NB4 (cell line): Measurements from ENCODE around the gene TNFAIP2.

Experiments
- MAX ChIP-seq: IDR thresholded peaks from 2 replicates; pipeline ENCODE4 v1.6.1; 2011; ENCODE audit warnings: low read depth, low read length
- MYC ChIP-seq: IDR thresholded peaks from 2 replicates; pipeline ENCODE4 v1.6.1; 2011; ENCODE audit warnings: low read depth, low read length
- POLR2A ChIP-seq: IDR thresholded peaks from 2 replicates; pipeline ENCODE4 v1.6.1; 2011; ENCODE audit warnings: mild to moderate bottlenecking; ENCODE audit not compliant: insufficient read length; ENCODE audit errors: extremely low read depth
- TF ChIP-seq, protein P1 (sequence below): IDR thresholded peaks from one replicate; pipeline ENCODE4 v1.5.1; 2012; ENCODE audit warnings: low read depth, low read length

DNA sequence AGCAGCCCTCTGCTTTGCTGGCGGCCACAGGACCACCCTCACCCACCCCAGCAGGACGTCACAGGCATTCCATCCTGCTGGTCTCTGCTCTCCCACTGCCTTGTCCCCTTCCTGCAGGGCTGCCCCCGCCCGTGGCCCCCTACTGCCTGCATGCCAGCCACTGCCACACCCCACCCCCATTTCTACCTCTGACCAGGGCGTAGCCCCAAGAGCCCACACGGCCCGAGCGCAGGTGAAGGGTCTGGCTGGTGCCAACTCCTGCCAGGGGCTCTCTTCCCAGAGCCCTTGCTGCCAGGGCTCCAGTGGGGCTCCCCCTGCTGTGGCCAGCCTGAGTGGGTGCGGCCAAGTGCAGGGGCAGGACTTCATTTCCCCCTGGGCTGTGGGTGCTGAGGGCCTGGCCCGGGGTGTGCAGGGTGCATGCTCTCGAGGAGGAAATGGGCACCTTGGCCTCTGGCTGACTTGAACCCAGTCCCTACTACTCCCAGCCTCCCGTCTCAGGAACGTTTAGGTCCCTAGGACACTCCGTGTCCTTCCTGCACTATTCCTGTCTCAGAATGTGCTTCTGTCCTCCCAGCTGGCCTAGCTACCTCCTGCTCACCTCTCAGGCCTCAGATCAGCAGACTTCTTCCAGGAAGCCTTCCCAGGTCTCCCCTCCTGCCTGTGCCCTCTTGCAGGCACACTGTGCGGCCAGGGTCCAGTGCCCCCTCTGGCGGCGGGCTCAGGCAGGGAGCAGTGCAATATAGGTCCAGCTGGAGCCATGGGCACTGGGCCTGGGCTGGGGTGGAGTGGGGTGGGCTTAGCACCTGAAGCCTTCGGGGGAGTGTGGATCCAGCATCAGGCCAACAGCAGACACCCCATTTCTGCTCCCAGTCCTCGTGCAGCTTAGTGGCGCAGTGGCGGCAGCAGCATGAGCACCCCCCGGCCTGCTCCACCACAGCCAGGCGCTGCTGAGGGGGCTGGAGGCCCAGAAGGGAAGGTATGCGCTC lies 37.9 kb upstream of the TNFAIP2 start:
- TF ChIP-seq, protein P1, sequence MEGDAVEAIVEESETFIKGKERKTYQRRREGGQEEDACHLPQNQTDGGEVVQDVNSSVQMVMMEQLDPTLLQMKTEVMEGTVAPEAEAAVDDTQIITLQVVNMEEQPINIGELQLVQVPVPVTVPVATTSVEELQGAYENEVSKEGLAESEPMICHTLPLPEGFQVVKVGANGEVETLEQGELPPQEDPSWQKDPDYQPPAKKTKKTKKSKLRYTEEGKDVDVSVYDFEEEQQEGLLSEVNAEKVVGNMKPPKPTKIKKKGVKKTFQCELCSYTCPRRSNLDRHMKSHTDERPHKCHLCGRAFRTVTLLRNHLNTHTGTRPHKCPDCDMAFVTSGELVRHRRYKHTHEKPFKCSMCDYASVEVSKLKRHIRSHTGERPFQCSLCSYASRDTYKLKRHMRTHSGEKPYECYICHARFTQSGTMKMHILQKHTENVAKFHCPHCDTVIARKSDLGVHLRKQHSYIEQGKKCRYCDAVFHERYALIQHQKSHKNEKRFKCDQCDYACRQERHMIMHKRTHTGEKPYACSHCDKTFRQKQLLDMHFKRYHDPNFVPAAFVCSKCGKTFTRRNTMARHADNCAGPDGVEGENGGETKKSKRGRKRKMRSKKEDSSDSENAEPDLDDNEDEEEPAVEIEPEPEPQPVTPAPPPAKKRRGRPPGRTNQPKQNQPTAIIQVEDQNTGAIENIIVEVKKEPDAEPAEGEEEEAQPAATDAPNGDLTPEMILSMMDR = no peak
- no peak for TF ChIP-seq POLR2A
- TF ChIP-seq MAX = no peak
- no peak for TF ChIP-seq MYC
